ENCODE results near the gene KRT10.

GRCh38 chr17:40818733-40819527 lies 3.5 kb downstream of the KRT10 start:
- TF ChIP-seq CTCF (IDR thresholded peaks at IDR 0.05 in 2 of 3, conservative IDR thresholded peaks at IDR 0.05 in 1 of 3; ENCODE audit: borderline replicate concordance in 1 of 3, insufficient read depth in 1 of 3, low read depth in 2 of 3, low read length in 2 of 3), result no peak
- TF ChIP-seq POLR2AphosphoS5 (IDR thresholded peaks at IDR 0.05; ENCODE audit: low read depth, low read length), result peak; percentile 64
- no peak for TF ChIP-seq SRF (IDR thresholded peaks at IDR 0.05; ENCODE audit: low read depth)
- TF ChIP-seq EZH2 (IDR thresholded peaks at IDR 0.05), result no peak
- no peak for TF ChIP-seq YY1 (IDR thresholded peaks at IDR 0.05; ENCODE audit: extremely low read depth, insufficient replicate concordance, low read depth, low read length)
- no peak for TF ChIP-seq EZH2phosphoT487 (IDR thresholded peaks at IDR 0.05; ENCODE audit: borderline replicate concordance)
- TF ChIP-seq EGR1 (IDR thresholded peaks at IDR 0.05; ENCODE audit: low read depth), result peak; percentile 24; the same call in 1 of the 2 replicates
- no peak for TF ChIP-seq POLR2A (IDR thresholded peaks at IDR 0.05; ENCODE audit: borderline replicate concordance, extremely low read depth, insufficient read depth, insufficient read length)
- no peak for TF ChIP-seq TCF7L2 (IDR thresholded peaks at IDR 0.05; ENCODE audit: borderline replicate concordance, extremely low read depth, insufficient read depth, insufficient read length)
- TF ChIP-seq ELF1 (IDR thresholded peaks at IDR 0.05; ENCODE audit: borderline replicate concordance, low read depth), result peak; percentile 48; the same call in 1 of the 2 replicates
- no peak for TF ChIP-seq ATF3 (IDR thresholded peaks at IDR 0.05)
- TF ChIP-seq ZNF274 (IDR thresholded peaks at IDR 0.05; ENCODE audit: low read depth, low read length), result no peak
- no peak for TF ChIP-seq RAD21 (IDR thresholded peaks at IDR 0.05; ENCODE audit: low read depth)
